ENCODE measurements around the gene GAS2. TPM values are rescaled to one million over a fixed set of nuclear protein-coding genes. Genes with fewer than 3 reads are reported as not detected.

Gene GAS2
- total and polyA plus RNA-seq, 9 of the 15 experiments (the other 6 are each of a cell fraction or from before 2014, with no cell fraction given): 0.77 to 1.9 (median 1.1) TPM

GRCh38 chr11:22625448-22626287 lies 40.7 kb upstream of the GAS2 start, which contains the start of gene FANCF (continued):
- TF ChIP-seq, protein P1, sequence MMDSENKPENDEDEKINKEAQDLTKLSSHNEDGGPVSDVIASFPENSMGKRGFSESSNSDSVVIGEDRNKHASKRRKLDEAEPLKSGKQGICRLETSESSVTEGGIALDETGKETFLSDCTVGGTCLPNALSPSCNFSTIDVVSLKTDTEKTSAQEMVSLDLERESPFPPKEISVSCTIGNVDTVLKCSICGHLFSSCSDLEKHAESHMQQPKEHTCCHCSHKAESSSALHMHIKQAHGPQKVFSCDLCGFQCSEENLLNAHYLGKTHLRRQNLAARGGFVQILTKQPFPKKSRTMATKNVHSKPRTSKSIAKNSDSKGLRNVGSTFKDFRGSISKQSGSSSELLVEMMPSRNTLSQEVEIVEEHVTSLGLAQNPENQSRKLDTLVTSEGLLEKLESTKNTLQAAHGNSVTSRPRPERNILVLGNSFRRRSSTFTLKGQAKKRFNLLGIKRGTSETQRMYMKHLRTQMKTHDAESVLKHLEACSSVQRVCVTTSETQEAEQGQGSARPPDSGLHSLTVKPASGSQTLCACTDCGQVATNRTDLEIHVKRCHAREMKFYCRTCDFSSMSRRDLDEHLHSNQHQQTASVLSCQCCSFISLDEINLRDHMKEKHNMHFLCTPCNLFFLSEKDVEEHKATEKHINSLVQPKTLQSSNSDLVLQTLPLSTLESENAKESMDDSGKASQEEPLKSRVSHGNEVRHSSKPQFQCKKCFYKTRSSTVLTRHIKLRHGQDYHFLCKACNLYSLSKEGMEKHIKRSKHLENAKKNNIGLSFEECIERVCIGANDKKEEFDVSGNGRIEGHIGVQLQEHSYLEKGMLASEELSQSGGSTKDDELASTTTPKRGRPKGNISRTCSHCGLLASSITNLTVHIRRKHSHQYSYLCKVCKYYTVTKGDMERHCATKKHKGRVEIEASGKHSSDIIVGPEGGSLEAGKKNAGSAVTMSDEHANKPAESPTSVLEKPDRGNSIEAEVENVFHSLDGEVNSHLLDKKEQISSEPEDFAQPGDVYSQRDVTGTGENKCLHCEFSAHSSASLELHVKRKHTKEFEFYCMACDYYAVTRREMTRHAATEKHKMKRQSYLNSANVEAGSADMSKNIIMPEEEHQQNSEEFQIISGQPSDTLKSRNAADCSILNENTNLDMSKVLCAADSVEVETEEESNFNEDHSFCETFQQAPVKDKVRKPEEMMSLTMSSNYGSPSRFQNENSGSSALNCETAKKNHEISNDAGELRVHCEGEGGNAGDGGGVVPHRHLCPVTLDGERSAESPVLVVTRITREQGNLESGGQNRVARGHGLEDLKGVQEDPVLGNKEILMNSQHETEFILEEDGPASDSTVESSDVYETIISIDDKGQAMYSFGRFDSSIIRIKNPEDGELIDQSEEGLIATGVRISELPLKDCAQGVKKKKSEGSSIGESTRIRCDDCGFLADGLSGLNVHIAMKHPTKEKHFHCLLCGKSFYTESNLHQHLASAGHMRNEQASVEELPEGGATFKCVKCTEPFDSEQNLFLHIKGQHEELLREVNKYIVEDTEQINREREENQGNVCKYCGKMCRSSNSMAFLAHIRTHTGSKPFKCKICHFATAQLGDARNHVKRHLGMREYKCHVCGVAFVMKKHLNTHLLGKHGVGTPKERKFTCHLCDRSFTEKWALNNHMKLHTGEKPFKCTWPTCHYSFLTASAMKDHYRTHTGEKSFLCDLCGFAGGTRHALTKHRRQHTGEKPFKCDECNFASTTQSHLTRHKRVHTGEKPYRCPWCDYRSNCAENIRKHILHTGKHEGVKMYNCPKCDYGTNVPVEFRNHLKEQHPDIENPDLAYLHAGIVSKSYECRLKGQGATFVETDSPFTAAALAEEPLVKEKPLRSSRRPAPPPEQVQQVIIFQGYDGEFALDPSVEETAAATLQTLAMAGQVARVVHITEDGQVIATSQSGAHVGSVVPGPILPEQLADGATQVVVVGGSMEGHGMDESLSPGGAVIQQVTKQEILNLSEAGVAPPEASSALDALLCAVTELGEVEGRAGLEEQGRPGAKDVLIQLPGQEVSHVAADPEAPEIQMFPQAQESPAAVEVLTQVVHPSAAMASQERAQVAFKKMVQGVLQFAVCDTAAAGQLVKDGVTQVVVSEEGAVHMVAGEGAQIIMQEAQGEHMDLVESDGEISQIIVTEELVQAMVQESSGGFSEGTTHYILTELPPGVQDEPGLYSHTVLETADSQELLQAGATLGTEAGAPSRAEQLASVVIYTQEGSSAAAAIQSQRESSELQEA (IDR thresholded peaks at IDR 0.05; ENCODE audit: low read depth): no peak
- TF ChIP-seq FOXP1 (CRISPR knock-in tag; IDR thresholded peaks at IDR 0.05): 0 out of 2 replicates have a peak, but pooled peaks have one; percentile 67
- peak; percentile 49 for TF ChIP-seq SMAD1 (IDR thresholded peaks at IDR 0.05; ENCODE audit: low read depth, low read length, partially characterized antibody)
- no peak for TF ChIP-seq PHTF2 (CRISPR knock-in tag; IDR thresholded peaks at IDR 0.05)
- TF ChIP-seq EP400 (IDR thresholded peaks at IDR 0.05): peak; percentile 97
- no peak for TF ChIP-seq EZH2 (IDR thresholded peaks at IDR 0.05; ENCODE audit: borderline replicate concordance, low read depth, low read length)
- no peak for TF ChIP-seq ZNF696 (CRISPR knock-in tag; conservative IDR thresholded peaks at IDR 0.05)
- no peak for TF ChIP-seq SIRT6 (IDR thresholded peaks at IDR 0.05; ENCODE audit: low read depth, low read length)
- TF ChIP-seq, protein P2, sequence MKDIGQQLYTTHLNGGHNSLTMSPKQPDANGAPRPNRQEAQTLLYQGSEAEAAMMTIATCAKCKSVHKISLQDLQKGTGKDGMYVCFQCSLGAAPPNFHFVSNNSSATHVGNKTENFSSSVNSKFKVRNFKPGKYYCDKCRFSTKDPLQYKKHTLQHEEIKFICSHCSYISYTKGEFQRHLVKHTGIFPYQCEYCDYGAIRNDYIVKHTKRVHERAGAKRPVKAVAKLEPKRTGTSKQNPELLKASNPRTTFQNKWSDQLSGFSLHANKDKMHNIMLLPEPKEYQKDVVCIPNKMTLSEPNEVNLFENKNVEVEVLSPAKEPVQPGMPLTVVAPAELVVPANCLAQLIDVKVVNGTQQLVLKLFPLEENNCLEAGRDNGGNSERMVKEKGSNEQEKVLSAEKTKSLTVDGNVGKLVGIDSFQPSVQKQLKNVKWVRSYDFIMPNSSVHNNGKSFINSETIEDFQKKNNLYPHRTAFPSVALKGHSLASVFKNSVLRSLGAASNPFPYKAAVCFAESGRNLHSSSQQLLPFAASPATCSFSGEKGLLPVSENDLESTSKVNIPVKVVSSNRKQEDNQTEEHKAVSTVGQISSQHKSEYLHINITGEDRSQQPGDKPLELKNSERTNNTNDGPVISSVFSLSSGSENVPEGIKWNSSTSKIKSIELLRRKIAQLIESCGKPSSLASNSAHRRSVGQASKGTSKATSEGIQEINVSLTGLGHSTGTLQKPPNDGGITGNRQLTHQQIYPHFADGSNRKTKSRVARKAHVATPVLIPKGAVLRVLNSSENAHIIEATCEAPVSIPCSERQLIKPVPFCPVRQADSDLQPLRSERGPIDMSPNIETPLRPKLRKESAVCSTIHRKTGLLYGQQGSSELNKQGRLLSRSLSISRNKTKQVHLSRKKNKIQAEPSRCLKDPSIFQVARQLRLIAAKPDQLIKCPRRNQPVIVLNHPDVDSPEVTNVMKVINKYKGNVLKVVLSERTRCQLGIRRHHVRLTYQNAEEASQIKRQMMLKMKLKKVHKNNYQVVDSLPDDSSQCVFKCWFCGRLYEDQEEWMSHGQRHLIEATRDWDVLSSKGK (CRISPR knock-in tag; IDR thresholded peaks at IDR 0.05): no peak
- TF ChIP-seq BACH1 (tag; IDR thresholded peaks at IDR 0.05): no peak
- peak; percentile 98 for TF ChIP-seq MYNN (IDR thresholded peaks at IDR 0.05)
- no peak for TF ChIP-seq MYNN (CRISPR knock-in tag; IDR thresholded peaks at IDR 0.05)
- TF ChIP-seq NFATC3 (IDR thresholded peaks at IDR 0.05): no peak
- TF ChIP-seq FOXM1 (IDR thresholded peaks at IDR 0.05; ENCODE audit: low read depth): no peak; the same call in 1 of the 2 replicates
- TF ChIP-seq FOXM1 (CRISPR knock-in tag; IDR thresholded peaks at IDR 0.05; ENCODE audit: low read depth): 0 out of 2 replicates have a peak, but pooled peaks have one; percentile 49
- peak; percentile 98 for TF ChIP-seq RBM25 (IDR thresholded peaks at IDR 0.05; ENCODE audit: low read depth, low read length, severe bottlenecking)
- TF ChIP-seq ZNF354B (CRISPR knock-in tag; IDR thresholded peaks at IDR 0.05): no peak

Measured in K562 (cell line).